ENCODE results near the gene CACNA1D. TPM values are rescaled to one million over a fixed set of nuclear protein-coding genes. Genes with fewer than 3 reads are reported as not detected.

The CACNA1D gene
- total and polyA plus RNA-seq, 9 of the 15 experiments (the other 6 are each of a cell fraction or from before 2014, with no cell fraction given) = 0.29 TPM; not detected in 8

GRCh38 chr3:53809267-53809666 is 314.9 kb downstream of the CACNA1D start:
- POLR2A ChIA-PET = no interaction called here
- 0% methylated on average over 11 of the region's 12 CpGs for WGBS (ENCODE audit: insufficient coverage, low coverage, missing lambda C conversion rate)

GRCh38 chr3:53809764-53810400 is 315.5 kb downstream of the CACNA1D start:
- H3K4me3 ChIP-seq = no peak overlapping the region
- ATAC-seq (no peak), FAIRE-seq (no peak), DNase-seq (ENCODE audit: extremely low read depth in 1 of 4, low spot score in 3 of 4) (no peak)
- H3K9me1 ChIP-seq (ENCODE audit: control insufficient read depth, insufficient read depth, low read length) = no peaks in the 10 kb centered on the region
- H3K9ac ChIP-seq (ENCODE audit: insufficient read depth in 1 of 2, low read depth in 2 of 2, low read length in 2 of 2) = no peak overlapping the region; a peak in 1 of 4 replicates
- ChIA-PET CTCF (ENCODE audit: low intra/inter-chr PET ratio) (no interaction called here), POLR2A (no interaction called here)
- H3K4me2 ChIP-seq (ENCODE audit: insufficient read depth, low read length) = no peak overlapping the region
- intact Hi-C loops (cut with micrococcal nuclease) = no loop called here
- H3K27me3 ChIP-seq (ENCODE audit: control insufficient read depth in 2 of 2, insufficient read depth in 2 of 2, low read length in 2 of 2) = peaks cover 8 to 65% of the 10 kb centered on the region in 2 experiments; a peak in 3 of 5 replicates
- no peak overlapping the region for H3K27ac ChIP-seq (ENCODE audit: extremely low read depth, low read depth, low read length)
- H3K36me3 ChIP-seq (ENCODE audit: control insufficient read depth, insufficient read depth, low read length) = no peaks in the 10 kb centered on the region
- H3K79me2 ChIP-seq (ENCODE audit: control insufficient read depth, insufficient read depth, low read length) = no peaks in the 10 kb centered on the region
- H2AFZ ChIP-seq (ENCODE audit: low read depth, low read length) = no peak overlapping the region
- in situ Hi-C loops (cut with MboI) = no loop called here
- 4% methylated on average over 12 of the region's 28 CpGs for WGBS (ENCODE audit: insufficient coverage, low coverage, missing lambda C conversion rate)
- H4K20me1 ChIP-seq (replicated peaks; ENCODE audit: control insufficient read depth, insufficient read depth, low read length) = no peaks in the 10 kb centered on the region
- no peaks in the 10 kb centered on the region for H3K9me3 ChIP-seq (replicated peaks; ENCODE audit: control insufficient read depth, insufficient read depth, low read depth, low read length)
- no TSS peak for BruUV-seq (replicated peaks)
- TF ChIP-seq EHMT2 (IDR thresholded peaks at IDR 0.05) = no peak
- TF ChIP-seq STAT6 (CRISPR knock-in tag; IDR thresholded peaks at IDR 0.05) = no peak
- TF ChIP-seq XRCC4 (IDR thresholded peaks at IDR 0.05; ENCODE audit: extremely low read depth, insufficient read depth, insufficient read length) = no peak
- no peak for TF ChIP-seq TAF1 (IDR thresholded peaks at IDR 0.05; ENCODE audit: control insufficient read depth, extremely low read depth, insufficient read depth, low read length, severe bottlenecking)
- TF ChIP-seq GMEB1 (CRISPR knock-in tag; IDR thresholded peaks at IDR 0.05) = no peak
- TF ChIP-seq CREB5 (CRISPR knock-in tag; IDR thresholded peaks at IDR 0.05) = no peak
- no peak for TF ChIP-seq ZNF57 (CRISPR knock-in tag; IDR thresholded peaks at IDR 0.05)
- H3K4me1 ChIP-seq (replicated peaks in 1 of 2; ENCODE audit: control insufficient read depth in 2 of 2, insufficient read depth in 2 of 2, low read length in 2 of 2) = no peaks in the 10 kb centered on the region; a peak in 1 of 5 replicates

More at GRCh38 chr3:53809267-53809666, 314.9 kb downstream of the CACNA1D start:
- DNase-seq (ENCODE audit: extremely low read depth in 1 of 4, low spot score in 3 of 4) (no peak), ATAC-seq (no peak), FAIRE-seq (no peak)
- Histone ChIP-seq H3K27ac (ENCODE audit: extremely low read depth, low read depth, low read length) (no peak overlapping the region), H4K20me1 (replicated peaks; ENCODE audit: control insufficient read depth, insufficient read depth, low read length) (no peaks in the 10 kb centered on the region), H3K4me2 (ENCODE audit: insufficient read depth, low read length) (no peak overlapping the region), H3K27me3 (ENCODE audit: control insufficient read depth in 2 of 2, insufficient read depth in 2 of 2, low read length in 2 of 2) (peaks cover 8 to 68% of the 10 kb centered on the region in 2 experiments; a peak in 3 of 5 replicates), H3K36me3 (ENCODE audit: control insufficient read depth, insufficient read depth, low read length) (no peaks in the 10 kb centered on the region), H3K9ac (ENCODE audit: insufficient read depth in 1 of 2, low read depth in 2 of 2, low read length in 2 of 2) (no peak overlapping the region), H3K9me3 (replicated peaks; ENCODE audit: control insufficient read depth, insufficient read depth, low read depth, low read length) (no peaks in the 10 kb centered on the region), H3K4me3 (no peak overlapping the region), H3K79me2 (ENCODE audit: control insufficient read depth, insufficient read depth, low read length) (no peaks in the 10 kb centered on the region), H3K9me1 (ENCODE audit: control insufficient read depth, insufficient read depth, low read length) (no peaks in the 10 kb centered on the region), H2AFZ (ENCODE audit: low read depth, low read length) (no peak overlapping the region), H3K4me1 (replicated peaks in 1 of 2; ENCODE audit: control insufficient read depth in 2 of 2, insufficient read depth in 2 of 2, low read length in 2 of 2) (no peaks in the 10 kb centered on the region; a peak in 1 of 5 replicates)
- CTCF ChIA-PET (ENCODE audit: low intra/inter-chr PET ratio) = no interaction called here
- BruUV-seq (replicated peaks) = no TSS peak
- in situ Hi-C loops (cut with MboI) = no loop called here
- TF ChIP-seq RBM17 (IDR thresholded peaks at IDR 0.05; ENCODE audit: borderline replicate concordance, low read depth, low read length) (no peak), EZH2 (IDR thresholded peaks at IDR 0.05; ENCODE audit: borderline replicate concordance, low read depth, low read length) (0 out of 2 replicates have a peak, but pooled peaks have one; percentile 27)
- intact Hi-C loops (cut with micrococcal nuclease) = no loop called here

Data from K562 (cell line).